H1 (cell line): Measurements from ENCODE around the gene CLDN9. TPM values are rescaled to one million over a fixed set of nuclear protein-coding genes. Genes with fewer than 3 reads are reported as not detected.
A peak's percentile ranks its signal among the peaks of the same experiment; 100 is the strongest.

ENCODE experiments used
- CTCF ChIA-PET: fragments of 300-600 bp; sonication (Branson Sonifier 250); formaldehyde crosslinking; loops from one replicate; lab custom pipeline; 2021; ENCODE audit not compliant: partially characterized antibody; lab: Charles Lee
- POLR2A ChIA-PET: fragments of 300-600 bp; sonication (Branson Sonifier 250); formaldehyde crosslinking; loops from one replicate; lab custom pipeline; 2021; ENCODE audit warnings: inconsistent platforms; ENCODE audit not compliant: partially characterized antibody; lab: Charles Lee
- DNase-seq, 2 experiments: peaks; one replicate each; pipeline versions ENCODE4 v3.0.0 to v3.0.0-alpha.2; 2010 to 2022; ENCODE audit warnings: low spot score in 2 of 2, low read depth in 1 of 2, mixed read lengths in 1 of 2
- FAIRE-seq: peaks from 2 replicates; lab custom pipeline; 2011; peaks lifted over from hg19 to GRCh38; lab: Jason Lieb, UNC
- H2AFZ ChIP-seq: 2 replicates; pipeline ENCODE4 v1.8.1; 2012; ENCODE audit warnings: low read length, inconsistent platforms
- H2AK5ac ChIP-seq: 2 replicates; pipeline ENCODE4 v1.6.1; 2013; ENCODE audit warnings: low read depth, low read length
- H2BK120ac ChIP-seq: replicated peaks from 2 replicates; pipeline ENCODE3; 2013; ENCODE audit warnings: low read depth, low read length, inconsistent platforms
- H2BK12ac ChIP-seq: 2 replicates; pipeline ENCODE4 v1.6.1; 2013; ENCODE audit warnings: low read depth, low read length
- H2BK15ac ChIP-seq: 2 replicates; pipeline ENCODE4 v1.6.1; 2013; ENCODE audit warnings: low read length
- H2BK20ac ChIP-seq: 2 replicates; pipeline ENCODE4 v1.6.1; 2013; ENCODE audit warnings: low read length
- H2BK5ac ChIP-seq: 2 replicates; pipeline ENCODE4 v1.6.1; 2013; ENCODE audit warnings: low read depth, low read length
- H3K14ac ChIP-seq: 2 replicates; pipeline ENCODE4 v1.6.1; 2013; ENCODE audit warnings: inconsistent platforms; ENCODE audit not compliant: insufficient read length
- H3K18ac ChIP-seq: 2 replicates; pipeline ENCODE4 v1.6.1; 2013; ENCODE audit warnings: low read length; ENCODE audit errors: extremely low read depth
- H3K23ac ChIP-seq: 2 replicates; pipeline ENCODE4 v1.6.1; 2013; ENCODE audit warnings: inconsistent platforms; ENCODE audit not compliant: insufficient read length
- H3K23me2 ChIP-seq: 2 replicates; pipeline ENCODE4 v1.6.1; 2013; ENCODE audit warnings: low read depth, low read length
- H3K27ac ChIP-seq: 2 replicates; pipeline ENCODE4 v1.6.1; 2011; ENCODE audit warnings: low read depth, low read length, inconsistent platforms
- H3K27me3 ChIP-seq, 4 experiments: replicated peaks in 1 of 4; 1 replicate in 1 of 4; 2 replicates in 3 of 4; pipeline versions ENCODE4 v1.6.1 to v1.8.1; 2011 to 2013; ENCODE audit warnings: low read length in 3 of 4, mild to moderate bottlenecking in 3 of 4, inconsistent platforms in 2 of 4, mixed read lengths in 2 of 4, moderate library complexity in 1 of 4; ENCODE audit not compliant: control insufficient read depth in 3 of 4, insufficient read depth in 3 of 4; ENCODE audit errors: extremely low read depth in 1 of 4
- H3K36me3 ChIP-seq, 4 experiments: 2 replicates each; pipeline versions ENCODE4 v1.6.1 to v1.8.1; 2011 to 2013; ENCODE audit warnings: mild to moderate bottlenecking in 4 of 4, low read length in 3 of 4, moderate library complexity in 2 of 4, control low read depth in 1 of 4, inconsistent platforms in 1 of 4; ENCODE audit not compliant: insufficient read depth in 4 of 4, control insufficient read depth in 2 of 4
- H3K4ac ChIP-seq: replicated peaks from 2 replicates; pipeline ENCODE3; 2013; ENCODE audit warnings: low read length, low read depth, mixed read lengths, inconsistent platforms; ENCODE audit not compliant: insufficient read length
- H3K4me1 ChIP-seq, 4 experiments: replicated peaks in 1 of 4; 1 replicate in 1 of 4; 2 replicates in 3 of 4; pipeline versions ENCODE4 v1.6.1 to v1.8.1; 2011 to 2013; ENCODE audit warnings: low read length in 3 of 4, inconsistent platforms in 2 of 4, mixed read lengths in 1 of 4; ENCODE audit not compliant: insufficient read depth in 4 of 4, control insufficient read depth in 3 of 4
- H3K4me2 ChIP-seq, 2 experiments: 2 replicates each; pipeline versions ENCODE4 v1.6.1 to v1.8.1; 2011 to 2013; ENCODE audit warnings: low read depth in 2 of 2, low read length in 2 of 2, control low read depth in 1 of 2, inconsistent platforms in 1 of 2, mild to moderate bottlenecking in 1 of 2; ENCODE audit not compliant: insufficient read depth in 1 of 2
- H3K4me3 ChIP-seq, 4 experiments: fragments of 200-600, 300-600 bp in 1 of 4; sonication (generic), shearing (Covaris generic), sonication (Bioruptor Twin) in 1 of 4; 2 replicates each; pipeline versions ENCODE4 v1.5.1 to v1.8.1; 2011 to 2016; ENCODE audit warnings: low read length in 4 of 4, low read depth in 3 of 4, control low read depth in 2 of 4, inconsistent platforms in 2 of 4, mild to moderate bottlenecking in 2 of 4, mixed read lengths in 1 of 4, moderate library complexity in 1 of 4; ENCODE audit not compliant: insufficient read depth in 2 of 4; ENCODE audit errors: extremely low read depth in 1 of 4
- H3K56ac ChIP-seq: replicated peaks from 2 replicates; pipeline ENCODE3; 2013; ENCODE audit warnings: low read depth, mild to moderate bottlenecking, mixed read lengths, low read length, inconsistent platforms; ENCODE audit not compliant: insufficient read length
- H3K79me1 ChIP-seq: 2 replicates; pipeline ENCODE4 v1.6.1; 2013; ENCODE audit warnings: low read depth, low read length, control low read depth
- H3K79me2 ChIP-seq, 2 experiments: 2 replicates each; pipeline versions ENCODE4 v1.6.1 to v1.8.1; 2012 to 2013; ENCODE audit warnings: low read length in 2 of 2, mild to moderate bottlenecking in 2 of 2, inconsistent platforms in 1 of 2; ENCODE audit not compliant: insufficient read depth in 2 of 2, control insufficient read depth in 1 of 2
- H3K9ac ChIP-seq, 4 experiments: replicated peaks in 1 of 4; 1 replicate in 1 of 4; 2 replicates in 3 of 4; pipeline versions ENCODE4 v1.6.1 to v1.8.1; 2011 to 2013; ENCODE audit warnings: low read depth in 3 of 4, low read length in 3 of 4, control low read depth in 2 of 4, mild to moderate bottlenecking in 2 of 4, moderate library complexity in 2 of 4, inconsistent platforms in 1 of 4; ENCODE audit errors: extremely low read depth in 1 of 4
- H3K9me3 ChIP-seq, 2 experiments: 2 replicates each; pipeline versions ENCODE4 v1.6.1 to v1.8.1; 2012 to 2013; ENCODE audit warnings: mild to moderate bottlenecking in 2 of 2, moderate library complexity in 2 of 2, control low read depth in 1 of 2, inconsistent platforms in 1 of 2, low read depth in 1 of 2, low read length in 1 of 2, mixed read lengths in 1 of 2; ENCODE audit not compliant: insufficient read depth in 2 of 2
- H4K20me1 ChIP-seq, 2 experiments: replicated peaks in 1 of 2; 2 replicates each; pipeline versions ENCODE3 to v1.8.1; 2011 to 2013; ENCODE audit warnings: inconsistent platforms in 2 of 2, low read length in 2 of 2, mild to moderate bottlenecking in 1 of 2; ENCODE audit not compliant: insufficient read depth in 2 of 2, control insufficient read depth in 1 of 2
- H4K5ac ChIP-seq: 2 replicates; pipeline ENCODE4 v1.6.1; 2013; ENCODE audit warnings: low read length, low read depth, mixed read lengths, inconsistent platforms; ENCODE audit not compliant: insufficient read length
- H4K8ac ChIP-seq: 2 replicates; pipeline ENCODE4 v1.8.0; 2013; ENCODE audit warnings: mild to moderate bottlenecking, moderate library complexity, low read length, inconsistent platforms; ENCODE audit not compliant: insufficient read depth; ENCODE audit errors: extremely low read depth
- H4K91ac ChIP-seq: replicated peaks from 2 replicates; pipeline ENCODE3; 2013; ENCODE audit warnings: low read length, mixed read lengths, inconsistent platforms; ENCODE audit not compliant: insufficient read length
- ATF3 ChIP-seq: IDR thresholded peaks from 2 replicates; pipeline ENCODE4 v1.6.1; 2011; ENCODE audit warnings: low read depth, mild to moderate bottlenecking, low read length; ENCODE audit not compliant: insufficient read depth
- CEBPB ChIP-seq: IDR thresholded peaks from 2 replicates; pipeline ENCODE4 v1.6.1; 2012; ENCODE audit warnings: low read depth, low read length
- CHD2 ChIP-seq: IDR thresholded peaks from 2 replicates; pipeline ENCODE4 v1.6.1; 2012; ENCODE audit warnings: low read length, improper control_type of control experiment
- EP300 ChIP-seq, 2 experiments: IDR thresholded peaks; 1 replicate in 1 of 2; 2 replicates in 1 of 2; pipeline ENCODE4 v1.6.1; 2011 to 2012; ENCODE audit warnings: low read depth in 2 of 2, low read length in 2 of 2, mild to moderate bottlenecking in 2 of 2, borderline replicate concordance in 1 of 2, inconsistent platforms in 1 of 2, moderate library complexity in 1 of 2
- NRF1 ChIP-seq: IDR thresholded peaks from 2 replicates; pipeline ENCODE4 v1.6.1; 2011; ENCODE audit warnings: mild to moderate bottlenecking, low read depth, low read length, improper control_type of control experiment
- POU5F1 ChIP-seq: IDR thresholded peaks from 2 replicates; pipeline ENCODE4 v1.6.1; 2011; ENCODE audit warnings: low read depth, mild to moderate bottlenecking, low read length, moderate library complexity
- RFX5 ChIP-seq: IDR thresholded peaks from 2 replicates; pipeline ENCODE4 v1.6.1; 2011; ENCODE audit warnings: low read depth, low read length, improper control_type of control experiment, borderline replicate concordance
- SIX5 ChIP-seq: IDR thresholded peaks from 2 replicates; pipeline ENCODE4 v1.6.1; 2011; ENCODE audit warnings: mild to moderate bottlenecking, low read depth, low read length
- SP1 ChIP-seq: IDR thresholded peaks from 2 replicates; pipeline ENCODE4 v1.6.1; 2011; ENCODE audit warnings: low read depth, low read length
- TCF12 ChIP-seq: IDR thresholded peaks from 2 replicates; pipeline ENCODE4 v1.6.1; 2011; ENCODE audit warnings: low read depth, mild to moderate bottlenecking, low read length
- WGBS, 2 experiments: shearing (Covaris generic) in 1 of 2; methylation state at CpG; one replicate each; pipeline versions ENCODE4 v1.1.6 to v1.1.7; 2013 to 2015; ENCODE audit warnings: low lambda C conversion rate in 2 of 2, mixed read lengths in 2 of 2, inconsistent platforms in 1 of 2, low coverage in 1 of 2, missing lambda C conversion rate in 1 of 2; ENCODE audit not compliant: insufficient replicate concordance in 2 of 2, insufficient coverage in 1 of 2, insufficient read length in 1 of 2; ENCODE audit errors: extremely low coverage in 1 of 2, missing lambda C conversion rate in 1 of 2; 5-methylcytosine and 5-hydroxymethylcytosine counted together
- polyA plus RNA-seq, 7 experiments: library from polyadenylated mRNA; depleted of rRNA in 3 of 7; stranded (reverse) in 5 of 7; unstranded in 2 of 7; fragments of >200 nt in 5 of 7; fragments of 200-250 nt in 2 of 7; gene quantifications; 1 replicate in 5 of 7; 2 replicates in 1 of 7; 4 replicates in 1 of 7; pipeline versions ENCODE4 v1.2.1 to v1.2.3, GENCODE V29; 2011 to 2013; ENCODE audit warnings: missing spikeins in 2 of 7, mixed read lengths in 2 of 7
- total RNA-seq: library from RNA; stranded (reverse); fragmentation: NEBNext Ultra II Directional; extraction: Animal tissue kit (Norgen Biotek cat#: 25700); gene quantifications from 2 replicates; pipeline ENCODE4 v1.2.1, GENCODE V29; 2021

The CLDN9 gene
- total and polyA plus RNA-seq, 2 of the 8 experiments (the other 6 are each of a cell fraction or from before 2014, with no cell fraction given), result 0.60 to 0.89 TPM

- DNase-seq (peak; percentile 78 to 94), FAIRE-seq (no peak)
- H3K14ac ChIP-seq, result peak overlapping the region; percentile 37
- H2AFZ ChIP-seq, result no peak overlapping the region
- peaks cover 5% of the 10 kb centered on the region; the same call in 1 of the 2 replicates for H3K79me1 ChIP-seq
- no peak overlapping the region for H2BK20ac ChIP-seq
- ChIA-PET POLR2A (interaction anchor here (0.6 to 35.7 kb wide), 19 partner anchors 4 to 997 kb away, joined by 3 to 1808 read pairs (median 7); partner anchors contain the start of genes BICDL2, CLDN6, CLDN9 and HCFC1R1), CTCF (interaction anchor here (1.0 to 23.8 kb wide), 12 partner anchors 11 to 93 kb away, joined by 3 to 639 read pairs (median 8); partner anchors contain the start of genes CLDN9, PAQR4 and ZSCAN10)
- H3K79me2 ChIP-seq, result peaks cover 11 to 21% of the 10 kb centered on the region in 2 experiments
- H3K4ac ChIP-seq, result peak overlapping the region; percentile 99
- 1% methylated on average over 34 of the region's 57 CpGs; no CpG with 5 or more reads in 1 of the 2 experiments for WGBS, 2 experiments
- peaks cover 4 to 9% (median 6%) of the 10 kb centered on the region in 4 experiments; a peak in 6 of 8 replicates for H3K36me3 ChIP-seq
- peaks cover 26% of the 10 kb centered on the region for H3K23me2 ChIP-seq
- peak overlapping the region; percentile 50; the same call in 1 of the 2 replicates for H2BK12ac ChIP-seq
- H2BK15ac ChIP-seq, result no peak overlapping the region
- peak overlapping the region; percentile 83 for H3K27ac ChIP-seq
- H4K8ac ChIP-seq, result peak overlapping the region; percentile 80; the same call in 1 of the 2 replicates
- H3K23ac ChIP-seq, result no peak overlapping the region
- peak overlapping the region; percentile 88 for H4K5ac ChIP-seq
- peaks cover 9 to 21% of the 10 kb centered on the region in 2 experiments for H4K20me1 ChIP-seq
- peak overlapping the region; percentile 60 to 92 (median 89) for H3K9ac ChIP-seq
- peak overlapping the region; percentile 83 to 88 for H3K4me2 ChIP-seq
- peak overlapping the region; percentile 98 for H3K18ac ChIP-seq
- H2BK5ac ChIP-seq, result peak overlapping the region; percentile 94
- no peak overlapping the region for H2AK5ac ChIP-seq
- H4K91ac ChIP-seq, result peak overlapping the region; percentile 96
- H3K27me3 ChIP-seq, result no peaks in the 10 kb centered on the region
- no peak overlapping the region for H2BK120ac ChIP-seq
- no peaks in the 10 kb centered on the region for H3K9me3 ChIP-seq
- peak overlapping the region; percentile 74 to 97 (median 94) for H3K4me3 ChIP-seq
- peaks cover 4 to 23% (median 21%) of the 10 kb centered on the region in 4 experiments for H3K4me1 ChIP-seq
- H3K56ac ChIP-seq, result peak overlapping the region; percentile 43
- no peak for TF ChIP-seq RFX5
- no peak for TF ChIP-seq EP300 (IDR thresholded peaks at IDR 0.05; ENCODE audit: borderline replicate concordance in 1 of 2, low read depth in 2 of 2, low read length in 2 of 2)
- TF ChIP-seq SP1, result no peak
- no peak for TF ChIP-seq ATF3
- TF ChIP-seq SIX5, result no peak
- peak; percentile 33; the same call in 1 of the 2 replicates for TF ChIP-seq CHD2
- no peak for TF ChIP-seq NRF1
- no peak for TF ChIP-seq TCF12
- TF ChIP-seq CEBPB, result no peak
- TF ChIP-seq POU5F1, result no peak
Measured at GRCh38 chr16:3020604-3021448, 8.1 kb downstream of the CLDN9 start.
